Measurements from ENCODE around the gene OR2F1.

Gene OR2F1

DNA sequence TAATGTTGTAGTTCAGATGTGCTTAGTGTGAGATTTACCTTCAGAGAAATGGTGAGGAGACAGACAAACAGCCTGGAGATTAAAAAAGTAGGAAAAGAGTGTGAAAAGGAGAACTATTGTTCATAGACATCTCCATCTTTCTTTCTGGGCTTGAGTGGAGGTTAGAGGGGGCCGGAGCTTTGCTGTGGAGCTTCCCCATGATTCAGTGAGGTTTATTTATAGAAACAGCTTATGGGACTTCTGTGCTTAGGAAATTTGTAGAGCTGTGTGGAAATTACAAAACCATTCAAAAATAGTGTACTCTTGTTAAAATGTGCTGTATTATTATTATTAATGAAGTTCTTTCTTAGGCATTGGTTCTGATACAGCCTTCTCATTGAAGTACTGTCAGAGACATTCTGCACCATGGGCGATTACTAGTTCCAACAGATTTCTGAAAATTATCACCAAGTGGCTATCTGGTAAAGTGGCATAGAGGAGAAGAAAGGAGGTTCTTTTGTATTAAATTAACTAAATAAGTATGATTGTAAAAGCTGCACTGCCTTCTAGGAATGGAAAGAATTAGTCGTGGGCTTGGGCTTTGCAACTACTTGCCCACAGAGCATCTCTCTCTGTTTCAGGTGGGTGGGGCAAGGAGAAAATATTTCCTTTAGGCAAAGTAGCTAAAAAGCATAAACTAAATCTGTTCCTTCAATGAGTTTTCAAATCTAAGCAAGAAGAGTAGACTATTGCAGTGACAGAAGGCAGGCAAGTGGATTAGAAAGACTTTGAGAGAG is 44.0 kb upstream of the OR2F1 start:
- DNase-seq (ENCODE audit: low read depth in 2 of 2): peak in 1 of 2 donors; percentile 27
- TF ChIP-seq, protein P1, sequence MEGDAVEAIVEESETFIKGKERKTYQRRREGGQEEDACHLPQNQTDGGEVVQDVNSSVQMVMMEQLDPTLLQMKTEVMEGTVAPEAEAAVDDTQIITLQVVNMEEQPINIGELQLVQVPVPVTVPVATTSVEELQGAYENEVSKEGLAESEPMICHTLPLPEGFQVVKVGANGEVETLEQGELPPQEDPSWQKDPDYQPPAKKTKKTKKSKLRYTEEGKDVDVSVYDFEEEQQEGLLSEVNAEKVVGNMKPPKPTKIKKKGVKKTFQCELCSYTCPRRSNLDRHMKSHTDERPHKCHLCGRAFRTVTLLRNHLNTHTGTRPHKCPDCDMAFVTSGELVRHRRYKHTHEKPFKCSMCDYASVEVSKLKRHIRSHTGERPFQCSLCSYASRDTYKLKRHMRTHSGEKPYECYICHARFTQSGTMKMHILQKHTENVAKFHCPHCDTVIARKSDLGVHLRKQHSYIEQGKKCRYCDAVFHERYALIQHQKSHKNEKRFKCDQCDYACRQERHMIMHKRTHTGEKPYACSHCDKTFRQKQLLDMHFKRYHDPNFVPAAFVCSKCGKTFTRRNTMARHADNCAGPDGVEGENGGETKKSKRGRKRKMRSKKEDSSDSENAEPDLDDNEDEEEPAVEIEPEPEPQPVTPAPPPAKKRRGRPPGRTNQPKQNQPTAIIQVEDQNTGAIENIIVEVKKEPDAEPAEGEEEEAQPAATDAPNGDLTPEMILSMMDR (IDR thresholded peaks at IDR 0.05; ENCODE audit: low read depth, low read length): no peak
- no peak overlapping the region for H3K4me3 ChIP-seq (replicated peaks in 1 of 2; ENCODE audit: low read depth in 2 of 2, low read length in 2 of 2)

DNA sequence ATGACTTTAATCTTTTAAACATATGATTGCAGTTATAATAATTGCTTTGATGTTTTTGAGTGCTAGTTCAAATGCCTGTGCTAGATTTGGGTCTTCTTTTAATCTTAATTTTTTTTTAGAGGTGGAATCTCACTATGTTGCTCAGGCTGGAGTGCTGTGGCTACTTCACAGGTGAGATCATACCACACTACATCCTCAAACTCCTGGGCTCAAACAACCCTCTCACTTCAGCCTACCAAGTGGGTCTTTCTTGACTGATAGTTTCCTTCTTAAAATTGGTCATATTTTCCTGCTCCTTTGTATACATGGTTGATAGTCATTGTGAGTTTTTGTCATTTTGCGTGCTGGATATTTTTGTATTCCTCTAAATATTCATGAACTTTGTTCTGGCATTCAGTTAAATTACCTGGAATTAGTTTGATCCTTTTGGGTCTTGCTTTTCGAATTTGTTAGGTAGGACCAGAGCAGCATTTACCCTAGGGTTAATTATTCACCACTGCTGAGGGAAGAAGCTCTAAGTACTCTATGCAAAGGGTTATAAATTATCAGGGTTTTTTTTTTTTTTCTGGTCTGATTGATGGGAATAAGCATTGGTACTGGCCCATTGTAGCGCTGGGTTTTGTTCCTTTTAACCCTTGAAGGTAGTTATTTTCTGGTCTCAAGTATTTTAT is 40.6 kb upstream of the OR2F1 start:
- no peak for DNase-seq (ENCODE audit: low read depth in 2 of 2)
- TF ChIP-seq, protein P1 (IDR thresholded peaks at IDR 0.05; ENCODE audit: low read depth, low read length): no peak
- no peak overlapping the region for H3K4me3 ChIP-seq (replicated peaks in 1 of 2; ENCODE audit: low read depth in 2 of 2, low read length in 2 of 2)

DNA sequence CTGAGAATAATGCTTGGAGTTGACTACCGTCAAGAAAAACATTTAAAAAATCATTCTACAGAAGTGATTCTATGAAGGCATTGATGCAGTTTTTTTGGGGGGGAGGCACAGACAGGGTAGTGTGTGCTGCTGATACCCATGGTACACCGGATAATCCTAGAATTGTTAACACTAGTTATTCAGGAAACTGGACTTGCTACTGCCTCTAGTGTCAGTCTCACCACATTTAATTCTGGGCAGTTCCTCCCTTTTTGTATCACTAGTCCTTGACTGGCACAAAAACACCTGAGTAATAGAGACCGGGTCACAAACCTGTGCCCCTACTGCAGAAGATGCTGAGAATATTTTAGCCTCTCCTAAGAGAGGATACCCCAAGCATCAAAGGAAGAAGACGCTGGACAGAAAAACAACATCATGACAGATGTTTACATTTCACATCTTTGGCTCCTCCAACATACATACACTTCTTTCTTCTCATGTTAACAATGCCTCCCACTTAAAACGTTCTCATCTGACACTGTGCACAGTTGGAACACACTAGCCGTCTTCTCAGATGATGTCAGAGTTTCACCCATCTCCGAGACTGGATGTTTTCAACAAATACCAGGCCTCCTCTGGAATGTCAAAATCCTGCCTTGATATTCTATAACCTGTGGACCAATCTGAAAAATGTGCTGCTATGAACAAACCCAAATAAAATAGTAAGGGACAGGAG is 39.5 kb upstream of the OR2F1 start:
- TF ChIP-seq, protein P1 (IDR thresholded peaks at IDR 0.05; ENCODE audit: low read depth, low read length): peak; percentile 7
- no peak overlapping the region for H3K4me3 ChIP-seq (replicated peaks in 1 of 2; ENCODE audit: low read depth in 2 of 2, low read length in 2 of 2)
- DNase-seq (ENCODE audit: low read depth in 2 of 2): no peak

DNA sequence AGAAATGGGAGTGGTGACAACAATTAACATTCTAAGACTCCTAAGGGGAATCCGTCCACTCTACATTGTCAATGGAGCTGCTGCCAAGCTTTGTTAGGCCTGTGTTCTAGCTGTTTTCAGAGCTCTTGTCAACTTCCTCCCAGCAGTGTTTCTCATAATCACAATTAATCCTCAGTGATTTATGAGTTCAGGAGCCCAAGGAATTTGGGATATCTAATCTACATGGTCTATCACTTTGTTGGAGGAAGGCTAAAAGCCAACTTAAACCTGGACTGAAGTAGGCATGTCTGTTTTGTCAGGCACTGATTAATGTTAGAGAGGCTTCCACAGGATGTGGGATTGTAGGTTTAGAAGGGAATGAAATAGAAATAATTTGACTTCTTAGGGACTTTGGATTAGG is 29.8 kb upstream of the OR2F1 start:
- DNase-seq (ENCODE audit: low read depth in 2 of 2): no peak
- TF ChIP-seq, protein P1 (IDR thresholded peaks at IDR 0.05; ENCODE audit: low read depth, low read length): no peak
- no peak overlapping the region for H3K4me3 ChIP-seq (replicated peaks in 1 of 2; ENCODE audit: low read depth in 2 of 2, low read length in 2 of 2)

DNA sequence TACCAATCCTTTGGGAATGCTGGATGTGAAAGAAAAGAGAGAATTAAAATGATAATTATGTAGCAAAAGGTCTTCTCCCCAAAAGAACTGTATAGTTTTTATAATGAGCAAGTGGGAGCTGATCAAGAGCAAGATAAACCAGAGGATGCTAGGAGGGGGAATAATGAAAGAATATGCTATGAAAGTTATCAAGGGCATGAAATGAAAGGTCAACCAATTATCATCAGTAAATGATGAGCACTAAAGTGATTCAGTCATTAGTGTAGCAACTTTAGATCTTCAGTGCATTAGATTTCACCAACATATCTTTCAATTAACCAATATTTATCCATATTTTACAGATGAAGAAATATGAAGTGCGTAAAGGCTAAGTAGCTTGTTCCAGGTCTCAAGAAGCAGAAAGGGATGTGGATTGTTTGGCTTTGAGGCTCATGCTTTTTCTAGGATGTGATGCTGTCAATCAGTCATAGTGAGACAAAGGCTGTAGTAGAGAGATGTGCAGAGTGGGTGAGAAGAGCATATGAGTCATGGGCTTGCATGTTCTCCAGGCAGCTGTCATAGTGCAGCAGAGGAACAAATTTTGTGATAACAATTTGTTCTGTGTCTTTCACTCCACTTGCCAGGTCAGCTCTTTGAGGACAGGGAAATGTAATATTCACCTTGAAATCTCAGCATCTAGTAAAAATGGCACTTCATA is 25.3 kb upstream of the OR2F1 start:
- TF ChIP-seq, protein P1 (IDR thresholded peaks at IDR 0.05; ENCODE audit: low read depth, low read length): no peak
- peak in 1 of 2 donors; percentile 35 for DNase-seq (ENCODE audit: low read depth in 2 of 2)
- H3K4me3 ChIP-seq (replicated peaks in 1 of 2; ENCODE audit: low read depth in 2 of 2, low read length in 2 of 2): no peak overlapping the region

DNA sequence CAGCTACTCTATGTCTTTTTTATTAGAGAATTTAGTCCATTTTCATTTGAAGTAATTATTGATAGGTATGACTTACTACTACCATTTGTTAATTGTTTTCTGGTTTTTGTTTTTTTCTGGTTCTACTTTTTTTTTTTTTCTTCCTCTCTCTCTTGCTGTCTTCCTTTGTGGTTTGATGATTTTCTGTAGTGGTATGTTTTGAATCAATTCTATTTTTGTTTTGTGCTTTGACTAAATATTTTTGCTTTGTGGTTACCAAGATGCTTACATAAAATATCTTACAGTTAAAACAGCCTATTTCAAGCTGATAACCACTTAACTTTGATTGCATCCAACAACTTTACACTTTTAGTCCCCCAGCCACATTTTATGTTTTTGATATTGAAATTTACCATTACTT is 22.9 kb upstream of the OR2F1 start:
- peak in 1 of 2 donors; percentile 65 for DNase-seq (ENCODE audit: low read depth in 2 of 2)
- TF ChIP-seq, protein P1 (IDR thresholded peaks at IDR 0.05; ENCODE audit: low read depth, low read length): no peak
- H3K4me3 ChIP-seq (replicated peaks in 1 of 2; ENCODE audit: low read depth in 2 of 2, low read length in 2 of 2): no peak overlapping the region

Measured in cardiac fibroblast (primary cell).